Stimulated activated CD4-positive, alpha-beta T cell treated with anti-CD3 and anti-CD28 coated beads, Interleukin-12 subunit alpha, Interleukin-12 subunit beta, amount 100 ng/mL, for 24 hours (primary cell): ENCODE data around the gene HOXC4.
"Not testable (repeated sequence)": the region's sequence is repeated elsewhere in the genome, so short reads cannot be mapped to it uniquely, and the experiment has no call there.

Experiments
- DNase-seq, 2 experiments: peaks; one replicate each; pipeline ENCODE4 v3.0.0-alpha.2; 2020; ENCODE audit warnings: low read depth in 2 of 2

HOXC4 gene

GRCh38 chr12:54089465-54089864, 35.8 kb downstream of the HOXC4 start:
- not testable (repeated sequence) for DNase-seq

- not testable (repeated sequence) for DNase-seq
Measured at GRCh38 chr12:54090312-54090711, 36.7 kb downstream of the HOXC4 start.

- DNase-seq, result not testable (repeated sequence)
Measured at GRCh38 chr12:54092943-54093342, 39.3 kb downstream of the HOXC4 start.

- DNase-seq, result not testable (repeated sequence)
Measured at GRCh38 chr12:54095928-54096327, 42.3 kb downstream of the HOXC4 start.

GRCh38 chr12:54098644-54099043, 45.0 kb downstream of the HOXC4 start:
- not testable (repeated sequence) for DNase-seq

- not testable (repeated sequence) for DNase-seq
Measured at GRCh38 chr12:54100588-54100987, 47.0 kb downstream of the HOXC4 start.

- not testable (repeated sequence) for DNase-seq
Measured at GRCh38 chr12:54102223-54102622, 48.6 kb downstream of the HOXC4 start.

- DNase-seq, result not testable (repeated sequence)
Measured at GRCh38 chr12:54103827-54104226, 50.2 kb downstream of the HOXC4 start.
